Esophagus muscularis mucosa (tissue), 2 donors: ENCODE measurements around the gene GPC6.

Experiments used
- POLR2A ChIP-seq: fragments of 450-650 bp; IDR thresholded peaks from one replicate; pipeline ENCODE4 v1.6.1; 2017; ENCODE audit warnings: antibody characterized with exemption, moderate library complexity, mild to moderate bottlenecking, low read depth
- POLR2AphosphoS5 ChIP-seq, 2 donors: sonication (generic); formaldehyde crosslinking; IDR thresholded peaks; one replicate each; pipeline ENCODE4 v1.6.1; 2017; ENCODE audit warnings: antibody characterized with exemption in 2 of 2

- TF ChIP-seq POLR2A (no peak), POLR2AphosphoS5 (IDR thresholded peaks at IDR 0.05) (no peak)
These were observed 1028.1 kb downstream of the GPC6 start for GRCh38 chr13:94254737-94255136.
